Measurements from ENCODE around the gene PPP4R4.

PPP4R4 gene

DNA sequence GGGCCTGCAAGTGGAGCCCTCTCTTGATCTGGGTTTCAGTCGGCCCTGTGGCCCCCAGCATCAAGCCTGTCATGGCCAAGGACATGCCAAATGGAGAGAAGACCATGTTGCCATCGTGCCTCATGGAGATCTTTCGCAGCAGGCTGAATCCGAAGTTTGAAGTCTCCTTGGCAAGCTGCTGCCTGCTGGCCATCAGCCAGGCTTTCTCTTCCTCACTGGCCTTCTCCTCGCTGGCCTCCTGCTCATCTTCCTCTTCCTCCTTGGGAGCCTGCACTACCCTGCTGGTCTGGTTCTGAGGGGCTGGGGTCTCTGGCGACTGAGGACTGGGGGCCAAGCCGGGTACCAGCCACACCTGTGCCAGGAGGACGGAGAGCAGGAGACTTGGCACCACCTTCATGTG is 116.1 kb downstream of the PPP4R4 start:
- in situ Hi-C loops (cut with HindIII; ENCODE audit: low pct_ligation_motif_present, low sequenced_read_pairs): no loop called here
- Histone ChIP-seq H3K27ac (no peak overlapping the region), H3K36me3 (replicated peaks) (no peaks in the 10 kb centered on the region), H3K27me3 (replicated peaks) (no peaks in the 10 kb centered on the region), H3K4me3 (ENCODE audit: low read depth, low read length) (no peak overlapping the region)
- TF ChIP-seq, protein P1, sequence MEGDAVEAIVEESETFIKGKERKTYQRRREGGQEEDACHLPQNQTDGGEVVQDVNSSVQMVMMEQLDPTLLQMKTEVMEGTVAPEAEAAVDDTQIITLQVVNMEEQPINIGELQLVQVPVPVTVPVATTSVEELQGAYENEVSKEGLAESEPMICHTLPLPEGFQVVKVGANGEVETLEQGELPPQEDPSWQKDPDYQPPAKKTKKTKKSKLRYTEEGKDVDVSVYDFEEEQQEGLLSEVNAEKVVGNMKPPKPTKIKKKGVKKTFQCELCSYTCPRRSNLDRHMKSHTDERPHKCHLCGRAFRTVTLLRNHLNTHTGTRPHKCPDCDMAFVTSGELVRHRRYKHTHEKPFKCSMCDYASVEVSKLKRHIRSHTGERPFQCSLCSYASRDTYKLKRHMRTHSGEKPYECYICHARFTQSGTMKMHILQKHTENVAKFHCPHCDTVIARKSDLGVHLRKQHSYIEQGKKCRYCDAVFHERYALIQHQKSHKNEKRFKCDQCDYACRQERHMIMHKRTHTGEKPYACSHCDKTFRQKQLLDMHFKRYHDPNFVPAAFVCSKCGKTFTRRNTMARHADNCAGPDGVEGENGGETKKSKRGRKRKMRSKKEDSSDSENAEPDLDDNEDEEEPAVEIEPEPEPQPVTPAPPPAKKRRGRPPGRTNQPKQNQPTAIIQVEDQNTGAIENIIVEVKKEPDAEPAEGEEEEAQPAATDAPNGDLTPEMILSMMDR (IDR thresholded peaks at IDR 0.05; ENCODE audit: low read depth, low read length, missing control alignments): no peak
- no peak for DNase-seq

DNA sequence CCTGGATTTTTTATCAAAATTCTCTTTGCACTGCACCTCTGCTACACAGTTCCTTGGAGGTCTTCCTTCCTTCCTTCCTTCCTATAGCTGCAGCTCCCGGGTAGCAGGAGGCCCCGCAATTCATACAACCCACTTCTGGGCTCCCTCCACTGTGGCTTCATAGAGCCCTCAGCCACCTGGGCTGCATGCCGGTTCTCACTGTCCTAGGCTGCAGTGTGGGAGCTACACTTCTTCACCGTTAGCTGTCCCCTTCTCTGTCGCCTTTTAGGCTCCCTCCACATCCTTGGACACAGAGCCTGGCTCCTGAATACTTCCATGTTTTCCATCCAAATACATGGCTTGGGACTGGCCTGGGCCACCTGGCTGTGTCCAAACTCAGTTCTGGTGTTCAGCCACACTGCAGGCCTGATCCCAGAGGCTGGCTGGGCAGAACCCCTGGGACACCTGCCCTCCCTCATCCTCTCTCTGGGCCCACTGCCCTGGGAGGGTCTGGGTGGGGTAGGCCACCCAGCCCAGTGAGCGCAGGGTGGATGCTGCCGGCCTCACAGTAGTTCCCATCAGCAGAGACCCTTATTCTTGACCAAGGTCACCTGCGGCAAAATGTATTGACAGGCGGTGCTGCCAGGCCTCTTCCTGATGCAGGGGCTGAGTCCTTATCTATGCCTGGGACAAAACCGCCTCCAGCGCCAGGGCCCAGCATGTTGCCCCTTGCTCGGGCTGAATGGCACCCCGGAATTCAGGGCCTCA is 117.2 kb downstream of the PPP4R4 start:
- Histone ChIP-seq H3K4me3 (ENCODE audit: low read depth, low read length) (no peak overlapping the region), H3K27ac (no peak overlapping the region), H3K36me3 (replicated peaks) (no peaks in the 10 kb centered on the region), H3K27me3 (replicated peaks) (no peaks in the 10 kb centered on the region)
- in situ Hi-C loops (cut with HindIII; ENCODE audit: low pct_ligation_motif_present, low sequenced_read_pairs): no loop called here
- no peak for DNase-seq
- TF ChIP-seq, protein P1 (IDR thresholded peaks at IDR 0.05; ENCODE audit: low read depth, low read length, missing control alignments): no peak

DNA sequence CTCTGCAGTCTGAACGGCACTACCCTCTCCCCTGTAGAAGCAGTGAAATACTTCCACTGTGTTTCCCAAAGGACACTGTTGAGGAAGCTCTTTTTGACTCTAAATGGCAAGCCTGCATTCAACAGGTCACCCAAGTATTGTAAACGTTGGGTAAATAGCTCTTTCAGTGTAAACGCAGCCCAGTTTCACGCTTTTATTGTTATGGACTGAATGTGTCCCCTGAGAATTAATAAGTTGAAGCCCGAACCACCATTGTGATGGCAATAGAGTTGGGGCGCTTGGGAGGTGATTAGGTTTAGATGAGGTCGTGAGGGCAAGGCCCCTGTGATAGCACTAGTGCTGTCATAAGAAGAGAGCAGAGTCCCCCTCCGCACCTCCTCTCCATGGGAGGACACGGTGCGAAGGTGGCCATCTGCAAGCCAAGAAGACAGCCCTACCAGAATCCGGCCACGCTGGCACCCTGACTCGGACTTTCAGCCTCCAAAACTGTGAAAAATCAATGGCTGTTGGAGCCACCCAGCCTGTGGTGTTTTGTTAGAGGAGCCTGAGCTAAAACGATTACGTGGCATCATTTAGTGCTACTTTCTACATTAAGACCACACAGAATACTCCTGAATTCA is 117.9 kb downstream of the PPP4R4 start:
- TF ChIP-seq, protein P1 (IDR thresholded peaks at IDR 0.05; ENCODE audit: low read depth, low read length, missing control alignments): no peak
- DNase-seq: no peak
- in situ Hi-C loops (cut with HindIII; ENCODE audit: low pct_ligation_motif_present, low sequenced_read_pairs): no loop called here
- H3K27me3 ChIP-seq (replicated peaks): no peaks in the 10 kb centered on the region
- H3K27ac ChIP-seq: no peak overlapping the region
- no peaks in the 10 kb centered on the region for H3K36me3 ChIP-seq (replicated peaks)
- no peak overlapping the region for H3K4me3 ChIP-seq (ENCODE audit: low read depth, low read length)

DNA sequence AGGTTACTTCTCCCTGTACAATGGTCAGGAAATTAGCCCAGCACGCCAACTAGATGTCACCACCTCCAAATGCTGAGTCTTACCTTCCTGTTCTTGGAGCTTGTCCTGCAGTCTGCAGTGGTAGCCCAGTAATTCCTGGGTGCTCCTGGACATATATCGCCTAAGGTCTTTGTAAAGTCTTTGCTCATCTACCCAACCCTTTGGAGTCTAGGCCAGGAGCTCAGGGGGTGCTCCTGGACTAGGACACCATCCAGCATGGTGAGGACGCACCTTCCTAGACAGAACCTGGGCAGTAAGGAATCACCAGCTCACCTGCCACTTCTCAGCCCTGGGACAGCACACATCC is 118.4 kb downstream of the PPP4R4 start:
- TF ChIP-seq, protein P1 (IDR thresholded peaks at IDR 0.05; ENCODE audit: low read depth, low read length, missing control alignments): no peak
- no peak overlapping the region for H3K4me3 ChIP-seq (ENCODE audit: low read depth, low read length)
- H3K27me3 ChIP-seq (replicated peaks): no peaks in the 10 kb centered on the region
- in situ Hi-C loops (cut with HindIII; ENCODE audit: low pct_ligation_motif_present, low sequenced_read_pairs): no loop called here
- no peaks in the 10 kb centered on the region for H3K36me3 ChIP-seq (replicated peaks)
- no peak for DNase-seq
- no peak overlapping the region for H3K27ac ChIP-seq

DNA sequence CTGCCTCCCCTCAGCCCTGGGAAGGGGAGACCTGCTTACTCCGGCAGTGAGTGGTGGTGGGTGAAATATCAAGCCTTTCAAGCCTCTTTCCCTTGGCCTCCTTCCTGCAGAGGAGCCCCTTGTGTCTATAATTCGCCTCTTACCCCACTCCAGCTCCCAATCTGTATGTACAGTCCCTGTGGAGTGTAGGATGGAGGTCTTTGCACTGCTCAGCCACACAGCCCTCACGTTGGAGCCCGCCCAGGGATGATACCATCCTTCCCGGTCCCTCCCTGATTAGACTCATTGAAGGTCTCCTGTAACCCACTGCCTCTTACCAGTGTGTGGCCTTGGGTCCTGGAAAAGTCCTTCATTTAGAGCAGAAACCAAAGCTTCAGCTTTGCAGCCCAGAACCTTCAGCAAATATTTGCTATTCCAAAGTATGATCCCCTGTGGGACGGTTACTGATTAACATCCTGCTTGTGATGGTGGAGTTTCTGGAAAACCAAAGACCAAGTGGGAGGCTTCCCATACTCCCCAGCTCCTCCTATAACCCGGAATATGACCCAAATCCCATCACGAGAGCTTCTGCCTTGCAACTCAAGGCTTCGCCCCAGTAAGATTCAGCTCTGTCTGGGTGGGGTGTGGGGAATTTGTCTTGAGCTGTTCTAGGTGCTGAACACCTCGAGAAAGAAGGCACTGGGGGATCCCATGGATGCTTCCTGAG is 118.9 kb downstream of the PPP4R4 start, which contains the start of gene SERPINA10:
SERPINA10 (minus strand) TSS at position 397 of the 706 bp plus-strand sequence. CDS start 2,675 bp downstream, outside the sequence.
- TF ChIP-seq, protein P1 (IDR thresholded peaks at IDR 0.05; ENCODE audit: low read depth, low read length, missing control alignments): no peak
- no peak for DNase-seq
- in situ Hi-C loops (cut with HindIII; ENCODE audit: low pct_ligation_motif_present, low sequenced_read_pairs): no loop called here
- Histone ChIP-seq H3K27me3 (replicated peaks) (no peaks in the 10 kb centered on the region), H3K4me3 (ENCODE audit: low read depth, low read length) (no peak within 1 kb of the TSS), H3K36me3 (replicated peaks) (no peaks in the 10 kb centered on the region), H3K27ac (no peak within 1 kb of the TSS)
